Hepatocyte (in vitro differentiated cells): ENCODE data around the gene ALG13. TPM values are rescaled to one million over a fixed set of nuclear protein-coding genes. Genes with fewer than 3 reads are reported as not detected.

Experiments used
- DNase-seq: peaks from one replicate; pipeline ENCODE4 v3.0.0-alpha.2; 2016; ENCODE audit warnings: low spot score
- H2AFZ ChIP-seq: fragments of 200-600 bp; sonication (generic); 2 replicates; pipeline ENCODE4 v1.6.0; 2016; ENCODE audit warnings: antibody characterized with exemption, mild to moderate bottlenecking
- H3K27ac ChIP-seq: fragments of 200-600 bp; sonication (generic); 2 replicates; pipeline ENCODE4 v1.5.1; 2016; ENCODE audit warnings: mild to moderate bottlenecking
- H3K27me3 ChIP-seq: fragments of 200-600 bp; sonication (generic); 2 replicates; pipeline ENCODE4 v1.6.1; 2016
- H3K36me3 ChIP-seq: fragments of 200-600 bp; sonication (generic); replicated peaks from 2 replicates; pipeline ENCODE4 v1.5.1; 2016; ENCODE audit warnings: low read depth; ENCODE audit not compliant: insufficient read depth
- H3K4me1 ChIP-seq: fragments of 200-600 bp; sonication (generic); 2 replicates; pipeline ENCODE4 v1.5.1; 2016; ENCODE audit warnings: mild to moderate bottlenecking, moderate library complexity; ENCODE audit not compliant: insufficient read depth
- H3K4me2 ChIP-seq: fragments of 200-600 bp; sonication (generic); 2 replicates; pipeline ENCODE4 v1.6.0; 2016
- H3K4me3 ChIP-seq: fragments of 200-600 bp; sonication (generic); 2 replicates; pipeline ENCODE4 v1.5.1; 2016; ENCODE audit warnings: mild to moderate bottlenecking
- H3K79me2 ChIP-seq: fragments of 200-600 bp; sonication (generic); 2 replicates; pipeline ENCODE4 v1.6.0; 2017; ENCODE audit warnings: mild to moderate bottlenecking
- H3K9me2 ChIP-seq: fragments of 200-600 bp; sonication (generic); replicated peaks from 2 replicates; pipeline ENCODE4 v1.6.0; 2017; ENCODE audit warnings: mild to moderate bottlenecking; ENCODE audit not compliant: insufficient read depth
- H3K9me3 ChIP-seq: fragments of 200-600 bp; sonication (generic); 2 replicates; pipeline ENCODE4 v1.5.1; 2016; ENCODE audit warnings: low read depth, mild to moderate bottlenecking
- H4K20me1 ChIP-seq: fragments of 200-600 bp; sonication (generic); 2 replicates; pipeline ENCODE4 v1.6.0; 2016; ENCODE audit warnings: mild to moderate bottlenecking; ENCODE audit not compliant: insufficient read depth, poor library complexity, severe bottlenecking
- CTCF ChIP-seq: fragments of 200-600 bp; sonication (generic); IDR thresholded peaks from 2 replicates; pipeline ENCODE4 v1.5.1; 2016; ENCODE audit warnings: antibody characterized with exemption, mild to moderate bottlenecking; ENCODE audit not compliant: poor library complexity
- EZH2 ChIP-seq: fragments of 200-600 bp; sonication (generic); IDR thresholded peaks from 2 replicates; pipeline ENCODE4 v1.6.1; 2016; ENCODE audit warnings: antibody characterized with exemption, mild to moderate bottlenecking, borderline replicate concordance
- EZH2phosphoT487 ChIP-seq: fragments of 200-600 bp; sonication (generic); IDR thresholded peaks from one replicate; pipeline ENCODE4 v1.6.1; 2018; ENCODE audit warnings: antibody characterized with exemption, mild to moderate bottlenecking, low read depth, moderate library complexity; ENCODE audit not compliant: unreplicated experiment, severe bottlenecking
- WGBS: methylation state at CpG from one replicate; pipeline ENCODE4 v1.1.6; 2016; ENCODE audit warnings: low lambda C conversion rate; ENCODE audit errors: missing lambda C conversion rate; 5-methylcytosine and 5-hydroxymethylcytosine counted together
- polyA plus RNA-seq: library from polyadenylated mRNA; unstranded; fragments of >200 nt; fragmentation: Nextera tagmentation; extraction: Ambion mirVana; gene quantifications from 2 replicates; pipeline ENCODE4 v1.2.1, GENCODE V29; 2016
- total RNA-seq: library from RNA; depleted of rRNA; stranded (reverse); fragments of >200 nt; gene quantifications from 2 replicates; pipeline ENCODE4 v1.2.3, GENCODE V29; 2014

Gene ALG13
- total and polyA plus RNA-seq, 2 experiments from 2014 or later, result 61.5 to 77.4 TPM

GRCh38 chrX:111759686-111760085 is 78.7 kb downstream of the ALG13 start:
- H3K9me2 ChIP-seq, result no peaks in the 10 kb centered on the region
- no peaks in the 10 kb centered on the region for H3K36me3 ChIP-seq
- no peak overlapping the region for H3K27ac ChIP-seq
- no peaks in the 10 kb centered on the region for H3K4me1 ChIP-seq
- TF ChIP-seq EZH2phosphoT487 (no peak), CTCF (no peak)
- no peak overlapping the region for H2AFZ ChIP-seq
- H3K27me3 ChIP-seq, result no peaks in the 10 kb centered on the region
- peaks cover 3% of the 10 kb centered on the region for H3K9me3 ChIP-seq
- no peaks in the 10 kb centered on the region for H3K79me2 ChIP-seq
- no peak overlapping the region for H3K4me3 ChIP-seq
- 96% methylated on average over 2 of the region's 2 CpGs for WGBS
- no peak overlapping the region for H3K4me2 ChIP-seq
- no peaks in the 10 kb centered on the region for H4K20me1 ChIP-seq
- DNase-seq, result no peak

- no peaks in the 10 kb centered on the region for H3K9me2 ChIP-seq
- no peak overlapping the region for H3K4me2 ChIP-seq
- no peak for DNase-seq
- WGBS, result 97% methylated on average over 3 of the region's 3 CpGs
- TF ChIP-seq EZH2phosphoT487 (no peak), EZH2 (no peak), CTCF (no peak)
- H3K9me3 ChIP-seq, result no peaks in the 10 kb centered on the region
- H3K4me3 ChIP-seq, result no peak overlapping the region
- no peak overlapping the region for H2AFZ ChIP-seq
- H3K27ac ChIP-seq, result no peak overlapping the region
- H3K4me1 ChIP-seq, result no peaks in the 10 kb centered on the region
- H4K20me1 ChIP-seq, result no peaks in the 10 kb centered on the region
- no peaks in the 10 kb centered on the region for H3K79me2 ChIP-seq
- no peaks in the 10 kb centered on the region for H3K36me3 ChIP-seq
- no peaks in the 10 kb centered on the region for H3K27me3 ChIP-seq
Observed at GRCh38 chrX:111761578-111762135, 80.7 kb downstream of the ALG13 start.

- Histone ChIP-seq H3K27ac (no peak overlapping the region), H2AFZ (no peak overlapping the region), H3K27me3 (no peaks in the 10 kb centered on the region), H3K9me2 (no peaks in the 10 kb centered on the region), H3K4me2 (no peak overlapping the region), H3K36me3 (no peaks in the 10 kb centered on the region), H4K20me1 (no peaks in the 10 kb centered on the region), H3K4me1 (no peaks in the 10 kb centered on the region), H3K9me3 (no peaks in the 10 kb centered on the region), H3K79me2 (no peaks in the 10 kb centered on the region), H3K4me3 (no peak overlapping the region)
- 95% methylated on average over 1 of the region's 1 CpG for WGBS
- TF ChIP-seq EZH2, result no peak
- TF ChIP-seq CTCF, result no peak
- no peak for TF ChIP-seq EZH2phosphoT487
- no peak for DNase-seq
Observed at GRCh38 chrX:111778591-111778990, 97.6 kb downstream of the ALG13 start.

GRCh38 chrX:111779582-111779981 is 98.6 kb downstream of the ALG13 start:
- H3K9me2 ChIP-seq, result no peaks in the 10 kb centered on the region
- no peaks in the 10 kb centered on the region for H3K79me2 ChIP-seq
- TF ChIP-seq CTCF, result no peak

More at GRCh38 chrX:111779582-111779981, 98.6 kb downstream of the ALG13 start:
- H2AFZ ChIP-seq, result no peak overlapping the region
- no peak overlapping the region for H3K27ac ChIP-seq
- no peak overlapping the region for H3K4me2 ChIP-seq
- H4K20me1 ChIP-seq, result no peaks in the 10 kb centered on the region
- DNase-seq, result no peak
- H3K27me3 ChIP-seq, result no peaks in the 10 kb centered on the region
- no peaks in the 10 kb centered on the region for H3K4me1 ChIP-seq
- no peaks in the 10 kb centered on the region for H3K36me3 ChIP-seq
- no peak overlapping the region for H3K4me3 ChIP-seq
- no peaks in the 10 kb centered on the region for H3K9me3 ChIP-seq
